Skin epidermis (tissue), 12 donors: Measurements from ENCODE around the gene ENOX1.
"Not testable (repeated sequence)": the region's sequence is repeated elsewhere in the genome, so short reads cannot be mapped to it uniquely, and the experiment has no call there.

Source experiments
- H3K27ac ChIP-seq, 21 experiments: fragments of 200-600 bp; sonication (generic) in 11 of 21; one replicate each; pipeline ENCODE4 v1.5.0; 2020; ENCODE audit warnings: mild to moderate bottlenecking in 3 of 21, inconsistent platforms in 2 of 21, moderate library complexity in 2 of 21
- H3K4me3 ChIP-seq, 7 experiments: fragments of 200-600 bp; sonication (generic) in 2 of 7; one replicate each; pipeline ENCODE4 v1.5.0; 2020; ENCODE audit warnings: inconsistent platforms in 2 of 7, mild to moderate bottlenecking in 2 of 7, moderate library complexity in 1 of 7

ENOX1 gene

DNA sequence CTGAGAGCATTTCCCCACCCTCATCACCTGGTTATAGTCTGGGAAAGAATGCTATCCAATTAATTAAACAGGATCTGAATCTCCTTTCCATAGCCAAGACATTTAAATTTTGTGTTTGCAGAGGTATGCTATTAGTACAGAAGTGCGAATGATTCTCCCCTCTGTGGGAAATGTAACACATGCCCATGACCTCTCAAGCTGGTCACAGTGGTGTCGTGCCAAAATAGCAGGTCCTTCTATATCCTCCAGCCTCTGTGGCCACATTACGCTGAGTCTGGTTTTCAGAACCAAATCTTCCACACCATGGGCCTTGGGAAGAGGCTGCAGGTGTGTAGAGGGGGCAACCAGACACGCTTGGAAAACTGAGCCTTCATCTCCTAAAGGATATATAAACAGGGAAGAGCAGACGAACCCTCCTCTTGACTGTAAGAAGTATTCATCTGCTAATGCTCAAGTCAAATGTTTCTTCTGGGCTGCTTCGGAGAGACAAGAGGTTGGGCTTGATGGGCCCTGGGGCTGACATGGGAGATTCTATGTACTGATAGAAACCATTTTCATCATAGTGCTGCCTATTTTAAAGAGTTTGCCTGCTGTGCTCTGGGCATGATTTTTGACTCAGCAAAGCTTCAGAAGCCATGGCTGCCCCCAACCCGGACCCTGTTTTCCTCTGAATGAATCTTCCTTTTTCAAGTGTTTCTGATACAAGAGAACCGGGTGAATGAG, 565.7 kb downstream of the ENOX1 start:
- H3K27ac ChIP-seq: no peak overlapping the region

DNA sequence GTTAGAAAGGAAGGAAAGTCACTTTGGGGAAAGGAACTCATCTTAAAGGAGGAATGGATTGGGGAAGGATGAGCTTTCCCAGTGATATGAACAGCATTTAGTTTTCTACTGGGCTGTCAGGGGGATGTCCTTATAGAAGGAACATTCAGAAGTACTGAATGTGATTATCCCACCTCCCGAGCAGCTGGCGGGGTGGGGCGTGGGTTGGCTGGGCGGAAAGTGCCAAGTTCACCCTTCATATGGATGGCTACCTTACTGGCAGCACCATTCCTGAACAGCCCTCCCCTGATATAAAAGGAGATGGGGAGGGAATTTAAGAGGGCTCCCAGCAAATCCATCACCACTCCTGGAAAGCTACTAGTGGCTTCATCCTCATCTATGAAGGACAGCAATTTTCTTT, 572.6 kb downstream of the ENOX1 start:
- Histone ChIP-seq H3K4me3 (no peak overlapping the region), H3K27ac (no peak overlapping the region)

More for the DNA sequence above, 565.7 kb downstream of the ENOX1 start:
- no peak overlapping the region for H3K4me3 ChIP-seq

DNA sequence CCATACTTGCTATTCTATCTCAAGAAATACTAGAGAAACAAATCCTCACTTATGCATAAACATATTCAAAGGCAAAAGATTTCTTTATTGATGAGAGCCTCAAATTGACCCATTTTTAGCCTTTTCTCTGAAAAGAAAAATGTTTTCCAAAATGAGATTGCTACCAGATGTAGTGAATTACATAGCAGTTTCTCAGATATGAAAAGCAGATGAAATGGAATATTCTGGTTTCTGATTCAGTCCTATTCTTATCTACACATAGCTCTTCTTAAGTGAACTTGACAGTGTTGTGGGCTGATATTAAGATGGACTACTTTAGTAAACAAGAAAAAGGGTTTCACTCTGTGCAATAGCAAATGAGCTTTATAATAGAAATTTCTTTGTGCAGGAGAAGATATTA, 579.9 kb downstream of the ENOX1 start:
- no peak overlapping the region for H3K4me3 ChIP-seq
- H3K27ac ChIP-seq: no peak overlapping the region

DNA sequence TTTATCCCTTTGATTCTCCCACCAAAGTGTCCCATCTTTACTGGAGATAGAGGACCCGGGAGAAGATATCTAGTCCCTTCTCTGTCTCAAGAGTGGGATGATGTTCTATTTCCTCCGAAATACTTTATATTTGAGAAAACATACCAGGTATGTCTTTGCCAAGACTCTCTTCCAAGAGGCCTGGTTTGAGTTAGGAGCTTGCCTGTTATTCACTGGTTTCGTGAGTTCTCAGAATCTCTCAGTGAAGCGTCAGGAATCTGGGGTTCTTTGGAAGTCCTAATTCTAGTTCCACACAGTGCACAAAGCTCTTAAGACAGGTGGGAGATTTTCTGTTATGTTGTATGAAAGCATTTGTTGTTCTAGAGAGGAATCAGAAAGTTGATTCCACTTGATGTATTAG, 581.4 kb downstream of the ENOX1 start:
- peak overlapping the region in 2 of 21 experiments; percentile 14 to 32 for H3K27ac ChIP-seq
- no peak overlapping the region for H3K4me3 ChIP-seq

DNA sequence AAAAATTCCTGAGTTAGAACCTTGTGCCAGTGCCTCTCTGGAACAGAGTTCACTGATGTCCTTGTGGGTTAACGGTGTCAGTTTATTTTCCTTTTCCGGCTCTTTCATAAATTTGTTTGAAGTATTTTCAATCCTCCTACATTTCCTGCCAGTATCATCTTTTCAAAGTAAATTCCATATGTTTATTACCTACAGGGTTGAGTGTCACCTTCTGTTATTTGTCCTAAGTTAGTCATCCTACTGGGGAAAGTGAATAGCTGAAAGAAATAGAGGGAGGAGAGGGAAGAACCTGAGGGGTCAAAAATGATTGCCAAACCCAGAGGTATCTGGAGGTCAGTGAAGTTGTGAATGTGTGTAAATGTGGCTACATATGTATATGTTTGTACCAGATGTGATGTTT, 582.2 kb downstream of the ENOX1 start:
- Histone ChIP-seq H3K27ac (no peak overlapping the region), H3K4me3 (no peak overlapping the region)

DNA sequence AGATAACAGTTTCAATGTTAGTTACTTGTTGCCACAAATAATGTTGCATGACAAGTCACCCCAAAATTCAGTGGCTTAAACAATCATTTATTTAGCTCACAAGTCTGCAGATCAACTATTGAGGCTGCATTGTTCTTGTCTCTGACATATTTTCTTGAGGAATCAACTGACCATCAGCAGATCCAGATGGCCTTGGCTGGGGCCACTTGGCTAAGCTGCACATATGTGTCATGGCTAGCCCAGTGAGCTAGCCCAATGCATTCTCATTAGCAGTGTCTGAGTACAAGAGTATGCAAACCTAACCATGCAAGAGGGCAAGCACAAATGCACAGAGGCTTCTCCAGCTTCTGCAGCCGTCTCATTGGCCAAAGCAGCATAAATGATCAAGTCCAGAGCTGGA, 583.0 kb downstream of the ENOX1 start:
- Histone ChIP-seq H3K27ac (no peak overlapping the region), H3K4me3 (no peak overlapping the region)

DNA sequence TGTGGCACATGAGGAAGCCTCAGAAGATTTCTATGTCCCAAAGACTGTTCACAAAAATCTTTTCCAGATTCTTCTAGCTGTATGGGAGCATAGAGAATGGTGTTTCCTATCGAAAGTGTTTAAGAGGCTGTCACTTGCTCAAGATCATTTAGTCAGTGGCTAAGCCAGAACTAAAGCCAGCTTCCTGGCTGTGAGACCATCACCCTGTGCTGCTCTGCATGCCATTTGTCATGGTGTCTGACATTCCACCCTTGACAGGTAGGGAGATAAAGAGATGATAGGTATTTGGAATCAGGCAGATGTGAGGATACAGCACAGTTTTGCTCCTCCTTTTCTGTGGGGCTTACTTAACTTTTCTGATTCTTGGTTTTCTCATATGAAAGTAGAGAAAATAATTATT, 586.0 kb downstream of the ENOX1 start:
- H3K4me3 ChIP-seq: no peak overlapping the region
- H3K27ac ChIP-seq: no peak overlapping the region

DNA sequence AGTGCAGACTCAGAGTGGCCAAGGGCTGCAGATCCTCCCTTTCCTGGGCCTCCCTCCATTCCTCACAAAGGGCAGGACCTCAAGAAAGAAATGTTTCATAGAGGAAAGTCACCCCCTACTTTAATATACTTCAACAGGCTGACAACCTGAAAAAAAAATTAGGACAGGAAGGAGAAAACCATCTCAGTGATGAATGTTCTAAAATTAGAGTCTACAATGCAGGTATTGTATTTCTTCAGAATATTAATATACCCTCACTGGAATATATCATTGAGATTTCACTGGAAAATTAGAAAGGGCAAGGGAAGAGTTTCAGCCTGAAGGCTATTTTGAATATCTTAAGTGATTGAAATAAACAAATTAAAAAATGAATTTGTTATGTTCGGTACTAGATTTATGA, 586.5 kb downstream of the ENOX1 start:
- Histone ChIP-seq H3K4me3 (no peak overlapping the region), H3K27ac (no peak overlapping the region)

DNA sequence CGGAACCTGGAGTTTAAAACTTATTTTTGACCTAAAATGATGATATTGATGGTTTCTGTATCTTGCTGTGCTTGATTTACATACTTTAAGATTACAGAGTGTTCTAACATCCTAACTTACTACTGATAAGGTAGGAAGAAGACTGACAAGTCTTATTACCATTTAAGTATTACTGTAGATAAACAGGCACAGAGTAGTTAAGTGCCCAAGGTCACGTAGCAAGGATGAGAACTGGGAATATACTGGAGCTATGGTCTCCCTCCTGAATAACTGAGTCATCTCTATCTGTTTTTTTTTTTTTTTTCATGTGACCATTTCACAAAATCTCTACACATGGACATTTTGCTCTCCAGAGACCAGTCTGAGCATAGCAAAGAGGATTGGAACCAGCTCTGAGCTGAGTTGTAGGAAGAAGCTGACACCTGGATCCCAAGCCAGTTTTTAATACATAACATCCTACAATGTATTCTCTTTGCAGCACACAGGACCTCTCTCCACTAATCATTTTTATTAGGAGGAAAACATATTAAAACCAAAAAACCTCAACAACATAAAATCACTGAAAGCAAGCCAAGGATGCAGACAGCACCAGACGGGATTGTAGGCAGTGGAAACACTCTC, 589.9 kb downstream of the ENOX1 start:
- Histone ChIP-seq H3K27ac (peak overlapping the region in 2 of 21 experiments; percentile 57 to 61), H3K4me3 (no peak overlapping the region)

DNA sequence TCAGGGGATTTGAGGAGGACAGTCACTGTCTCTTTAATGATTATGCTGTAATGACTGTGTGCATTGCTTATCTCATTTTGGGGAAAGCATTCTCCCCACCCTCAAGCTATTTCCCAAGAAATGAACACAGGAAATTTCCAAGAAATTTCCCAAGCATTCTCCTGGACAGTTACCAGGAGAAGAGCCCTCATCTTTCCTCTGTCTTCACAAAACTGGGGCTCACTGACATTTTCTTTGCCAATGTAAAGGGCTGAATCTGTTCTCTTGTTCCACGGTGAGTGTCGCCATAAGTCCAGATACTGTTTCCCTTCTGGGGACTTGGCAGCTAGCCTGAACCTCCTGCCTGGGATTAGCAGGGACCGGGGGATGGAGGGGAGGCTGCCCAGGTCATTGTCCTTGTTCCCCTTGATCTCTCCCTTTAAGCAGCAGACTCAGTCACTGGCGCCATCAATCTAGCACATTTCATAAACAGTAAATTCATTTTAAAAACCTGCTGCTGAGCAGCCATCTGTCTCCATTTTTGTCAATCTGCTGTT, 590.6 kb downstream of the ENOX1 start:
- Histone ChIP-seq H3K4me3 (no peak overlapping the region), H3K27ac (peak overlapping the region in 2 of 21 experiments; percentile 57 to 61)

DNA sequence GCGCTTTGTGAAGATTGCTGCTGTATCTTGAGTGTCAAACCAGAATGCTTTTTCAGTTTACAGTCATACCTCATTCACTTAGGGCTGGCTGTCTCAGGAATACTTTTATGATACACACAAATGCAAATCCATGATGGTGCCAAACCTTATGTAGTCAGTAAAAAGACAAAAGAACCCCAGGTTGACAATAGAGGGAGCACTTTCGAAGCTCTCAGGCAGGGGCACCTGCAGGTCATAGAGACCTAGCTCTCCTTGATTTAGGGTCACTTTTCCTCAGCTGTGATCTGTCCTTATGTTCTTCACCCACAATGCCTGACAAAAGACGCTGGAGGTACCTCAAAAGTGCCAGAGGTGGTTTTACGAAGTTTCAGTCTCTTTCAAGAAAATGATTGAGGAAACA, 591.2 kb downstream of the ENOX1 start:
- no peak overlapping the region for H3K27ac ChIP-seq
- no peak overlapping the region for H3K4me3 ChIP-seq

DNA sequence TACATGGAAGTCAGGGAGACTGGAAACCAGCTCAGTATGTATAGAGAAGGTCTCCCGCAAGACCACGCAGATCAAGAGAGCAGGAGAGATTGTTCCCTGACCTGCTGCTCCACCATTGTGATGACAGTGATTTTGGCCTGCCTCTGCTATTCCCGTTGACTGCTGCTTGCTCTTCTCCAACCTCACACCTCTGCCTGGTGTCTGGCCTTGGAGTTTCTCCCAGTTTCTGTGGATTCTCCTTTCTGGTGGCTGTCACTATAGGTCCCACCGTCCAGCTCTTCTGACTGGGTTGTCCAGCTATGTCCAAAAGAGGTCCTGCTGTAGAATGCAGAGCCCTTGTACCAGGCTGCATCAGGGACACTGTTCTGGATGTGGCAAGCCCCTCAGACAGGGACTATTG, 591.7 kb downstream of the ENOX1 start:
- no peak overlapping the region for H3K27ac ChIP-seq
- H3K4me3 ChIP-seq: no peak overlapping the region

DNA sequence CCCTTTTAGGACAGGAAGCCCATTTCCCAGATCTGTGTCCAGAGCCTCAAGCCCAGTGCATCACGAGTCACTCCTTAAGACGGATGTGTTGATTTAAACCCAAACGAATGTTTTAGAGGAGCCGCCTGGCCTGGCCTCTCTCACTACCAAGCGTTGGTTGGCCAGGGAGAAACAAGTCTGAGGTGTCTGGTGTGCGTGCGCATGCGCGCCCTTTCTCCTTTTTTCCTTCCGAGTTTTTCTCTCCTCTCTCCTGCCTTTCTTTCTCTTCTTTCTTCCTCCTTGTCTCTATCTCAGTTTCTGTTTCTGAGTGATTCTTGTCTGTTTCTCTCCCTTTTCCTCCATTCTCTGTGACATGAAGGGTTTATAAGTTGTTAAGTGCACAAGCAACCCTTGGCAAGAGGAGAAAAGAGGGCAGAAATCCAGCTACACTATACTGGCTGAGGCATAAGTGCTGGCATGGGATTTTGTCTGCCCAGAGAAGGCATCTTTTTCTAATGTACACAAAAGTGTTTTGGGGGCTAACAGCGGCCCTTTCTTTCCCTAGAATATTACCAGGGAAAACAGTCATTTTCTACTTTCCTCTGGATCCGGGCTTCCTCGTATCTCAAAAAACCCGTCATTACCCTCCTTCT, 592.9 kb downstream of the ENOX1 start:
- Histone ChIP-seq H3K4me3 (no peak overlapping the region), H3K27ac (no peak overlapping the region)

DNA sequence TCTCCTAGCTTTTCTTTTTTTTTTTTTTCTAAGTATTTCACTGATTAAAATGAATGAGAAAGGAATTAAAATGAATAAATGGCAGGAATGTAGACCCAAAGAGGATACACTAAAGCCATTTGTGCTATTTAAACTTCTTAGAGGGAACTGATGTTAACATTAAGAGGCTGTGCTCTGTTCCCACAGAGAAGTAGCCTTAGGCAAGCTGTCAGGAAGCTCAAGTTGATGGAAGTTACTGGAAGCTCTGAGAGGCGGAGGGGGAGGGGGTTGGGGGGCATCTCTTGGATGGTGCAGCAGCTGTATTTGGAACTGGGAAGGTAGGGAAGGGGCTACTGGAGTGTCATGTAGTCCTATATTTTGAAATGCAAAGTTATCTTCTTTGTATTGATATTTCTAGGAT, 595.2 kb downstream of the ENOX1 start:
- Histone ChIP-seq H3K4me3 (no peak overlapping the region), H3K27ac (no peak overlapping the region)

DNA sequence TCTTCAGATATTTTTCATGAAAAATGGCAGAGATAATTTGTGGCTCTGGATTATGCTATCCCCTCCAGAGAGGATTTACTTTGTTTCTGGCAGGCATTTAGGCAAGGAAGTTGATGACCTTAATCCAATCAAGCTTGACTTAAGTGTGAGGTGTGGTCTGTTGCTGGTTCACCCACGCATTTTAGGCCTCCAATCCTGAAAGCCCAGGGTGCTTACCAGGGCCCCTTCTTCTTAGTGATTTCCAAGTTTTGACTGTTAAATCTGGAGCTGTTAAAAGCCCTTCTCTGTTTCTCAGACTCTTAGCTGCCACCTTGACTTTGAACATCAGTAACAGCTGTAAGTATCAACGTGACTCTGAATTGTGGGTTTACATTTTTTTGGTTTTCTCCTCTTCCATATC, 601.5 kb downstream of the ENOX1 start:
- no peak overlapping the region for H3K27ac ChIP-seq
- H3K4me3 ChIP-seq: no peak overlapping the region

DNA sequence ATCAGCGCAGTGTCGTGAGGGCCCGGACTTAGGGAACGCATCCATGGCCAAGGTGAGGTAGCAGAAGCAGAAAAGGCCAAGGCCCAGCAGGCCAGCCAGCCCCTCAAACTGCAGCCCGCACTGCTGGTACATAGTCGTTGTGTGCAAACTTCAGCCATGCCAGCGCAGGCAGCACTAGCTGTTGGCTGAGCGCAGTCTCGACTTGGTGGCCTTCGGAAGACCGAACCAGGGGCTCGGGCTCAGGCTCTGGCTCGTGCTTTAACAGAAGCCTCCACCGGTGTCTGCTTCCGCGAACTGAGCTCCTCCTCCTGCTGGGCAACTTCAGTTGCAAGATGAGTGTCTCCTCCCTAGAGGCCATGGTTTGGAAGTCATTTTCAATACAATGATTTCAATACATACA, 605.9 kb downstream of the ENOX1 start:
- Histone ChIP-seq H3K4me3 (no peak overlapping the region), H3K27ac (no peak overlapping the region)

DNA sequence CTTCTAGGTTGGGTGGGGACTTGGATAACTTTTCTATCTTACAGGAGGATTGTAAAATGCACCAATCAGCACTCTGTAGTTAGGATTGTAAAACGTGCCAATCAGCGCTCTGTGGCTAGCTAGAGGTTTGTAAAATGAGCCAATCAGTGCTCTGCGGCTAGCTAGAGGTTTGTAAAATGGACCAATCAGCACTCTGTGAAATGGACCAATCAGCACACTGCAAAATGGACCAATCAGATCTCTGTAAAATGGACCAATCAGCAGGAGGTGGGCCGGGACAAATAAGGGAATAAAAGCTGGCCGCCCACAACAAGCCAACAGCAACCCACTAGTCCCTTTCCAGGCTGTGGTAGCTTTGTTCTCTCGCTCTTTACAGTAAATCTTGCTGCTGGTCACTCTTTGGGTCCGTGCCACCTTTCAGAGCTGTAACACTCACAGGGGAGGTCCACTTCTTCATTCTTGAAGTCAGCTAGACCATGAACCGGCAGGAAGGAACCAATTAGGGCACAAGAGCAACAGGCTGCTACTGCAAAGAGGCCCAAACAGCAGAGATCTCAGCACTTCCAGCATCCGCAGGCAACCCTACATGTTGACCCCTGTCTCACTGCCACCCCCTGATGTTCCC, 606.6 kb downstream of the ENOX1 start:
- Histone ChIP-seq H3K27ac (no peak overlapping the region), H3K4me3 (no peak overlapping the region)

DNA sequence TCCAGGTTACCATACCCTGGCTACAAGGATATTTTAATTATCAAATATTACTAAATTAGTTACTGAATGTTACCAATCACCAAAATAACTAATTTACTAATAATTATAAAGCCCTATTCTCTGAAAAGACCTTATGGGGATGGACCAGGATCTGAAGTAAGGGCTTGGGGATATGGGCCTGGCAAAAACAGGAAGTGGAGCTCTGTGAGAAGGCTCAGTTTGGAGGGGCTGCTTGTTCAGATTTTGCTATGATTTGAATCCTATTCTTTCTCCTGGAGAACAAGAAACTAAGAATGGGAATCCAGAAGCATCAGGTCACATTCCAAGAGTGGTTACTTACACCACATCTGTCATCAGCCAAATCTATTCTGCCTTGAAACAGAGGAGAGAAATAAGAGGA, 615.3 kb downstream of the ENOX1 start:
- no peak overlapping the region for H3K4me3 ChIP-seq
- H3K27ac ChIP-seq: no peak overlapping the region

DNA sequence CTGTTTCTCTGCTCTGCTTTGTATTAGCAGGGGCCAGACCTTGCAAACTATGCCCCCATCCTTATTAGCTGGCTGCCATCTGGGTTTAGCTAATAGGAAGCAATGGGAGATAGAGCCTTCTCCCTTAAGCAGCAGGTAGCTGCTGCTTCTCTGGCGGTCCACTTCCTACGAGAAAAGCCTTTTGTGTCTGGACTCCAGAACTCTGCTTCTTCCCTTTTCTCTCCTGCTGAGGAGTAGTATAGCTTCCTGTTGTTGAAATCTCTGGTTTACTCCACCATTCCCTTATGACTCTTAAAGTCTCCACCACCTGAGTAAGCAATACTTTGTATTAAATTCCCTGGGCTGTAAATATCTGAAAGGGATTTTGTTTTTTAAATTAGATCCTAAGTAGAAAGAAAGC, 616.3 kb downstream of the ENOX1 start:
- no peak overlapping the region for H3K4me3 ChIP-seq
- H3K27ac ChIP-seq: no peak overlapping the region

DNA sequence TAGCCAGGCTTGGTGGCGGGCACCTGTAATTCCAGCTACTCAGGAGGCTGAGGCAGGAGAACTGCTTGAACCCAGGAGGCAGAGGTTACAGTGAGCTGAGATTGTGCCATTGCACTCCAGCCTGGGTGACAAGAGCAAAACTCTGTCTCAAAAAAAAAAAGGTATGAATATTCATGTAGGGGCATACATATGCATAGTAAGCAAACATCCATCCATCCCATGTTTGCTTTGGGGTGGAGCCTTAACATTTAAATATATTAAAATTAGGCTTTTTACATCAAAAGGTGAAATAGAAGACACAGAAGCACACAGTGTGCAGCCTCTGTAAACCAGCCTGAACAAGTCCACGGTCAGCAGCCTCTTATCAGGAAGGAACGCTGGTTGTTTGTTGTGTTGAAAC, 618.3 kb downstream of the ENOX1 start:
- not testable (repeated sequence) for H3K27ac ChIP-seq, H3K4me3 ChIP-seq

DNA sequence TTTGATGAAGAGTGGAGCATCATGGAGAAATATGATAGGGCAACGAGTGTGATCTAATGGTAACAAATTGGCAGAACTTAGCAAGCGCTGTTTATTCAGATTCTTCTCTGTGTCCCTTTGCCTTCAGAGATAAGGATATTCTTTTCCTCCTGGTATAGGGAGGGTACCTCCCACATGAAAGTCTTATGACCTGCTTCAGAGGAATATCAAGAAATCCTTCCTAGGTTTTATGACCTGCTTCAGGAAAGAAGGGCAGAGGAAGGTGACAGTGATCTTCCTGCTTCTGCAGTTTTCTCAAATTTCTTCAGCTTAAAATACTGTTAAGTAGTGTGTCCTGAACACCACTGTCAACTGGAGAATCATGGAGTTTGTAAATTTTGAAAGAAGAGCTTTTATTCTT, 619.0 kb downstream of the ENOX1 start:
- no peak overlapping the region for H3K4me3 ChIP-seq
- H3K27ac ChIP-seq: no peak overlapping the region
